Measurements from ENCODE around the gene LRRC8E.

LRRC8E gene

DNA sequence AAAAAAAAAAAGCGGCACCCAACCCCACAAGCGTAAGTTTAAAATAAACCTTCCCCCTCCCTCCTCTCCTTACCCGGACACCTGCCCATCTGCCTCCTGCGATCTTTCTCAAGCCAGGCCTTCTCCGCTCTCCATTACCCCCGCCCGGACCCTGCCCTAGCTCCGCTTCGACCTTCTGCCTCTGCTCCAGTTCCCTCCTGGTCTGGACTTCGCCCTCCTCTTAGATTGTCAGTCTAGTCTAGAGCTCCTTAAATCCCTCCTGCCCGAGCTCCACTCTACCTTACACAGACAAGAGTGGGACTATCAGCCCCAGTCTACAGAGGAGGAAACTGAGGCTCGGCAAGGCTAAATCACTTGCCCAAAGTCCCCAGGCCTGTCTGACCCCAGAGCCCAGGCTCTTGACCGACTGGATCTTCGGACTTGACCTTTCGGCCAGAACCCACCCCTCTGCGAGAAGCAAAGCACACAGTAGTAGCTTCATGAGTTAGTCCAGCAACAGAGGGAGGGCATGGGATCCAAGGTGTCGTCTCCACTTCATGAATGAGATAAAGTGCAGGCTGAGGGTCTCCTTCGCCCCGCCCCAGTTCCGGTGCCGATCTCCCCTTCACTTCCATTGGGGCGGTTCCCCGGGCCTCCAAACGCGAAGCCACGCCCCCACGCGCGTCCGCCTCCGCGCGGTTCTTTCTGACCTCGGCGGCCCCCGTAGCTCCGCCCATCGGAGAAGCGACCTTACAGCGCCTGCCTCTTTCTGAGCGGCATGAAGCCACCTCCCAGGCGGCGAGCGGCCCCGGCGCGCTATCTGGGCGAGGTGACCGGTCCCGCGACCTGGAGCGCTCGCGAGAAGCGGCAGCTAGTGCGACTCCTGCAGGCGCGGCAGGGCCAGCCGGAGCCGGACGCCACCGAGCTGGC lies 31.6 kb downstream of the LRRC8E start, which contains the start of gene SNAPC2:
SNAPC2 (plus strand) TSS at position 729 of the 909 bp plus-strand sequence; CDS start at position 758, 29 bp downstream.
- DNase-seq (ENCODE audit: low read depth, low spot score) = peak; percentile 72
- Histone ChIP-seq H3K4me3 (peak within 1 kb of the TSS; percentile 94), H3K9me3 (ENCODE audit: low read depth, low read length) (no peaks in the 10 kb centered on the region), H3K9ac (ENCODE audit: insufficient read length) (peak within 1 kb of the TSS; percentile 65), H3K36me3 (ENCODE audit: insufficient read depth, low read length) (peaks cover 11% of the 10 kb centered on the region; the same call in 1 of the 2 replicates), H3K27ac (peak within 1 kb of the TSS; percentile 75)
- TF ChIP-seq POLR2AphosphoS5 (IDR thresholded peaks at IDR 0.05; ENCODE audit: borderline replicate concordance, low read depth, low read length) = peak; percentile 87
- TF ChIP-seq FOXP2 (optimal IDR thresholded peaks at IDR 0.05; ENCODE audit: control extremely low read depth, extremely low read length, insufficient read depth) = peak; percentile 60
- no peak for TF ChIP-seq EZH2 (IDR thresholded peaks at IDR 0.05)

DNA sequence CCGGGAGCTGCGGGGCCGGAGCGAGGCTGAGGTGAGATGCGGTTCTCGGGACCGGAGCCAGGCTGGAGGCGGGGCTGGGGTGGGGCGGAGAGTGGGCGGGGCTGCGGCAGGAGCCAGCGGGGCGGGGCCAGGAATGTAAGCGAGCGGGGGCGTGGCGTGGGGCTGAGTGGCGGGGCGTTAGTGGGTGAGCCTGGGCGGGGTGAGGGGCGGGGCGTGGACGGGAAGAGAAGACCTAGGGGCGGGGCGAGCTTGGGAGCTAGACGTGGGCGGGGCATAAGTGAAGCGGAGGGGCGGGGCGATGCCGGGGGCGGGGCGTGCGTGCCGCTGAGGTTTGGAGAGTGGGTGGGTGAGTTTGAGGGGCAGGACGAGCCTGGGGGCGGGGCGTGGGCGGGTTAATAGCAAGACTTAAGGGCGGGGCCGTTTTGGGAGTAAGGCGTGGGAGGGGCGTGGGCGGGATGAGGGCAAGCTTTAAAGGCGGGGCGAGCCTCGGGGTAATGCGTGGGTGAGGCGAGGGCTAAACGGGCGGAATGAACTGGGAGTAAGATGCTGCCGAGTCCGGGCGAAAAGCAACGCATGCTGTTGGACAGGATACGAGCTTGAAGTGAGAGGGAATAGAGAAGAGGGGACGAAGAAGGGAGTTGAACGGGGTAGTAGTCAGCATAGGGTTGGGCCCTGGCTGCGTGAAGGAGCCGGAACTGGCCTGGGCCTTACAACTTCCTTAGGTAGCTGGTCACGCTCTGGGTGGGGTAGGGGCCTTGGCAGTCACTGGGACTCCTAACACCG lies 32.4 kb downstream of the LRRC8E start:
- peaks cover 11% of the 10 kb centered on the region; the same call in 1 of the 2 replicates for H3K36me3 ChIP-seq (ENCODE audit: insufficient read depth, low read length)
- H3K9me3 ChIP-seq (ENCODE audit: low read depth, low read length) = no peaks in the 10 kb centered on the region
- 0 out of 2 replicates have a peak overlapping the region, but pooled peaks have one; percentile 75 for H3K27ac ChIP-seq
- TF ChIP-seq EZH2 (IDR thresholded peaks at IDR 0.05) = no peak
- TF ChIP-seq POLR2AphosphoS5 (IDR thresholded peaks at IDR 0.05; ENCODE audit: borderline replicate concordance, low read depth, low read length) = 0 out of 2 replicates have a peak, but pooled peaks have one; percentile 20
- peak overlapping the region; percentile 94 for H3K4me3 ChIP-seq
- H3K9ac ChIP-seq (ENCODE audit: insufficient read length) = peak overlapping the region; percentile 65
- DNase-seq (ENCODE audit: low read depth, low spot score) = peak; percentile 81

DNA sequence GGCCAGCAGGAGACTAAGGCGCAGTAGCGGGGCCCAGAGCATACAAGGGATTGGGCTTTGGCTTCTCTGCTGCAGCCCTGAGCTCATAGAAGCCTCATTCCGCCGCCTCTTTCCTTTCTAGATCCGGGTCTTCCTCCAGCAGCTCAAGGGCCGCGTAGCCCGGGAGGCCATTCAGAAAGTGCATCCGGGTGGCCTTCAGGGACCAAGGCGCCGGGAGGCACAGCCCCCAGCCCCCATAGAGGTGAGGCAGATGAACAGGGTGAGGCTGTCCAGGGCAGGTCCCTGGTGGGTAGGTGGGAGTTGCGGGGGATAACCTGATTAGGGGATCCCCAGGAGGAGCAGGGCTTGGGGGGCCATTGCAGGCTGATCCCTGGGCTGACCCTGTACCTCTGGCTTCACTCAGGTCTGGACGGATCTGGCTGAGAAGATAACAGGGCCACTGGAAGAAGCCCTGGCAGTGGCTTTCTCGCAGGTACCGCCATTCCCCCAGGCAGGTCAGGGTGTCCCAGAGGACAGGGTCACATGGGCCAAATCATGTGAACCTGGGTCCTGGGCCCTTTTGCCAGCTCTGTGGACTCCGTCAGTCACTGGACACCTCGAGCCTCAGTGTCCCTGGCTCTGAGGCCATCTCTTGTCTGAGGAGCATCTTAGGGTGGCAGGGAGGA lies 33.1 kb downstream of the LRRC8E start:
- Histone ChIP-seq H3K27ac (no peak overlapping the region), H3K9ac (ENCODE audit: insufficient read length) (no peak overlapping the region), H3K4me3 (peak overlapping the region; percentile 77), H3K36me3 (ENCODE audit: insufficient read depth, low read length) (peaks cover 11% of the 10 kb centered on the region; the same call in 1 of the 2 replicates), H3K9me3 (ENCODE audit: low read depth, low read length) (no peaks in the 10 kb centered on the region)
- no peak for DNase-seq (ENCODE audit: low read depth, low spot score)
- TF ChIP-seq EZH2 (IDR thresholded peaks at IDR 0.05) (no peak), FOXP2 (optimal IDR thresholded peaks at IDR 0.05; ENCODE audit: control extremely low read depth, extremely low read length, insufficient read depth) (no peak), POLR2AphosphoS5 (IDR thresholded peaks at IDR 0.05; ENCODE audit: borderline replicate concordance, low read depth, low read length) (no peak)

DNA sequence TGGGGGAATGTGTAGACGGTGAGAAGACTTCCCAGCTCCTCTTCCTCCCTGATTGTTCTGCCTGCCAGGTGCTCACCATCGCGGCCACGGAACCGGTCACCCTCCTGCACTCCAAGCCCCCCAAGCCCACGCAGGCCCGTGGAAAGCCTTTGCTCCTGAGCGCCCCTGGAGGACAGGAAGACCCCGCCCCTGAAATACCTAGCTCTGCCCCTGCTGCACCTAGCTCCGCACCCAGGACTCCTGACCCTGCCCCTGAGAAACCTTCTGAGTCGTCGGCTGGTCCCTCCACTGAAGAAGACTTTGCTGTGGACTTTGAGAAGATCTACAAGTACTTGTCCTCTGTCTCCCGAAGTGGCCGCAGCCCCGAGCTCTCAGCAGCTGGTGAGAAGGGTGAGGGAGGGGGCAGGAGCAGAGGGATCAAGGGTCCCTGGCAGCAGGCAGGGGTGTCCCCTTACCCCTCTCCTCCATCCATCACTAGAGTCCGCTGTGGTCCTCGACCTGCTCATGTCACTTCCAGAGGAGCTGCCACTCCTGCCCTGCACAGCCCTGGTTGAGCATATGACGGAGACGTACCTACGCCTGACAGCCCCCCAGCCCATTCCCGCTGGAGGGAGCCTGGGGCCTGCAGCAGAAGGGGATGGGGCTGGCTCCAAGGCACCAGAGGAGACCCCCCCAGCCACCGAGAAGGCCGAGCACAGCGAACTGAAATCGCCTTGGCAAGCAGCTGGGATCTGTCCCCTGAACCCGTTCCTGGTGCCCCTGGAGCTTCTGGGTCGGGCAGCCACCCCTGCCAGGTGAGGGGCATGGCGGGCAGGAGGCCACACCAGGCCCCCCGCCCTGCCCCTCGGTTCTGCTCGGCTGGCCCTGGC lies 33.9 kb downstream of the LRRC8E start:
- no peak for DNase-seq (ENCODE audit: low read depth, low spot score)
- no peak overlapping the region for H3K9ac ChIP-seq (ENCODE audit: insufficient read length)
- no peaks in the 10 kb centered on the region for H3K9me3 ChIP-seq (ENCODE audit: low read depth, low read length)
- no peak for TF ChIP-seq FOXP2 (optimal IDR thresholded peaks at IDR 0.05; ENCODE audit: control extremely low read depth, extremely low read length, insufficient read depth)
- TF ChIP-seq POLR2AphosphoS5 (IDR thresholded peaks at IDR 0.05; ENCODE audit: borderline replicate concordance, low read depth, low read length) = 0 out of 2 replicates have a peak, but pooled peaks have one; percentile 8
- no peak overlapping the region for H3K27ac ChIP-seq
- peaks cover 11% of the 10 kb centered on the region; the same call in 1 of the 2 replicates for H3K36me3 ChIP-seq (ENCODE audit: insufficient read depth, low read length)
- no peak overlapping the region for H3K4me3 ChIP-seq

DNA sequence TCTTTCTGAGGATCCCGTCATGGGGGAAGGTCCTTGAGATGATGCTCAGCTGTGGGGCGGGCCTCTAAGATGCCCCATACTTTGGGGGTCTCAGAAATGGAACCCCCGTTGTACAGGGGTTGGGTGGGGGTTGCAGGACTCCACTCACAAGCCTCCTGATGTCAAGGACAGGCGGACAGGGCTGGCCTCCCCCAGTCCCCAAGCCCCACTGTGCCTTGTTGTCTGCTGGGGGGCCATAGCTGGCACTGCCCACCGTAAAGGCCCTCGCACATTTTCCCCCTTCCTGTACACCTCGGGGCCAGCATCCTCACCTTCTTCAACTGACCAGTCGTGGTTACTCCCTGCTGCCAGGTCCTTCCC lies 34.5 kb downstream of the LRRC8E start:
- Histone ChIP-seq H3K4me3 (no peak overlapping the region), H3K27ac (no peak overlapping the region), H3K36me3 (ENCODE audit: insufficient read depth, low read length) (peaks cover 11% of the 10 kb centered on the region; the same call in 1 of the 2 replicates), H3K9ac (ENCODE audit: insufficient read length) (no peak overlapping the region), H3K9me3 (ENCODE audit: low read depth, low read length) (no peaks in the 10 kb centered on the region)
- DNase-seq (ENCODE audit: low read depth, low spot score) = no peak
- TF ChIP-seq EZH2 (IDR thresholded peaks at IDR 0.05) (no peak), POLR2AphosphoS5 (IDR thresholded peaks at IDR 0.05; ENCODE audit: borderline replicate concordance, low read depth, low read length) (no peak; the same call in 1 of the 2 replicates), FOXP2 (optimal IDR thresholded peaks at IDR 0.05; ENCODE audit: control extremely low read depth, extremely low read length, insufficient read depth) (no peak)

DNA sequence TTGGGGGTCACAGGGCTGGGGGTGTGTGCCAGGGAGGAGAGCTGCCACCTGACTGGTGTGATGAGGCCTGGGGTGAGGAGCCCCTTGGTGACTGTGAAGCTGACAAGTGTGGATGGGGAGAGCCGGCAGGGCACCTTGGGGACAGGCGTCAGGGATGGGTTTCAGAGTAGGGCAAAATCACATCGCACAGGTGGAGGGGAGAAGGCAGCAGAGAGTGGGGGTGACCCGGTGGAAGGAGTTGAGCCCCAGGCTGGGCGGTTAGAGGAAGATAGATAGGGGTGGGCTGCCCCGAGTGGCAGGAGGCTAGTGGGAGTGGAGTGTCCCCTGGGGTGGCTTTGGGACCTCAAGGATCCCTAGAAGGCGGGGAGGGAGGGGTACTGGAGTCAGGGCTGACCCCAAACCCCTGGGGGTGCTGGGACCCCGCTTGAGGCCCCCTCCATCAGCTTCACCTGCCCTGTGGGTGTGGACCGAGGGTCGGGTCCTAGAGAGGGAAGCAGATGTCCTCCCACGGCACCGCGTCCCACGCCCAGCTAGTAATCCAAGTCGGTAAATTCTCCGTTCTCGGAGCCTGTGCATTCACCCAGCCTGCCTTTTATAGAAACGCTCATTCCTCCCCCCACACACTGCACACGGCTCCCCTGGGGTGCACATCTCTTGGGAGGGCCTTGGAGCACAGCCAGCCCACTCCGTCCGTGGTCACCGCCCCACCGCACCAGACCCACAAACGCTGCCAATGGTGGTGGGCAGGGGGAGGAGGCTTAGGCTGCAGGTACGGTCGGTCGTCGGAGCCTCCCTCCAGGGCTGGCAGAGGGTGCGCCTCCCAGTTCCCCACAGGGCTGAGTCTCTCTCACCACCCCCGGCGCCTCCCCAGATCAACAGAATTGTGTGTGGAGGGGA lies 35.2 kb downstream of the LRRC8E start:
- no peak overlapping the region for H3K9ac ChIP-seq (ENCODE audit: insufficient read length)
- TF ChIP-seq POLR2AphosphoS5 (IDR thresholded peaks at IDR 0.05; ENCODE audit: borderline replicate concordance, low read depth, low read length) (peak; percentile 32; the same call in 1 of the 2 replicates), FOXP2 (optimal IDR thresholded peaks at IDR 0.05; ENCODE audit: control extremely low read depth, extremely low read length, insufficient read depth) (no peak), EZH2 (IDR thresholded peaks at IDR 0.05) (no peak)

More for the DNA sequence above, 35.2 kb downstream of the LRRC8E start:
- no peak for DNase-seq (ENCODE audit: low read depth, low spot score)
- Histone ChIP-seq H3K27ac (no peak overlapping the region), H3K9me3 (ENCODE audit: low read depth, low read length) (no peaks in the 10 kb centered on the region), H3K36me3 (ENCODE audit: insufficient read depth, low read length) (peaks cover 11% of the 10 kb centered on the region; the same call in 1 of the 2 replicates), H3K4me3 (no peak overlapping the region; the same call in 1 of the 2 replicates)
